DND-41 (cell line): ENCODE data around the gene ESPL1.

ENCODE experiments used
- EZH2 ChIP-seq: IDR thresholded peaks from 3 replicates; pipeline ENCODE4 v1.6.1; 2012; ENCODE audit warnings: borderline replicate concordance, low read depth, mild to moderate bottlenecking, moderate library complexity, low read length, inconsistent platforms; ENCODE audit not compliant: severe bottlenecking
- TF ChIP-seq, protein P1 (sequence below): IDR thresholded peaks from 2 replicates; pipeline ENCODE4 v1.5.1; 2012; ENCODE audit warnings: borderline replicate concordance, low read length, moderate library complexity, mild to moderate bottlenecking; ENCODE audit not compliant: poor library complexity, severe bottlenecking; ENCODE audit errors: extremely low read depth

DNA sequence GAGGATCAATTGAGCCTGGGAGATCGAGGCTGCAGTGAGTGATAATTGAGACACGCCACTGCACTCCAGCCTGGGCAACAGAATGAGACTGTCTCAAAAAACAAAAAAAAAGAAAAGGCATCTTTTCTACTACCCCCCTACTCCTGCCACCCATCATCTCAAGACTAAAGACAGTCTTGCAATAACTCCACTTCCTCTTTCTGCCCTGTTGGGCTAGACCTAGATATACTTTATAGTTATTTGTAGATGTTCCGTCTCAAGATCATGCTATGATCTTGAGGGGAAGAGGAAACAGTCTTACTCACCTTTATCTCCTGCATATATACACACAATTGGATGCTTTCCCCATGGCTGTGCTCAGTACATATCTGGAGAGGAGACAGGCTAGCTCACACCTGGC is 12.1 kb upstream of the ESPL1 start:
- TF ChIP-seq, protein P1, sequence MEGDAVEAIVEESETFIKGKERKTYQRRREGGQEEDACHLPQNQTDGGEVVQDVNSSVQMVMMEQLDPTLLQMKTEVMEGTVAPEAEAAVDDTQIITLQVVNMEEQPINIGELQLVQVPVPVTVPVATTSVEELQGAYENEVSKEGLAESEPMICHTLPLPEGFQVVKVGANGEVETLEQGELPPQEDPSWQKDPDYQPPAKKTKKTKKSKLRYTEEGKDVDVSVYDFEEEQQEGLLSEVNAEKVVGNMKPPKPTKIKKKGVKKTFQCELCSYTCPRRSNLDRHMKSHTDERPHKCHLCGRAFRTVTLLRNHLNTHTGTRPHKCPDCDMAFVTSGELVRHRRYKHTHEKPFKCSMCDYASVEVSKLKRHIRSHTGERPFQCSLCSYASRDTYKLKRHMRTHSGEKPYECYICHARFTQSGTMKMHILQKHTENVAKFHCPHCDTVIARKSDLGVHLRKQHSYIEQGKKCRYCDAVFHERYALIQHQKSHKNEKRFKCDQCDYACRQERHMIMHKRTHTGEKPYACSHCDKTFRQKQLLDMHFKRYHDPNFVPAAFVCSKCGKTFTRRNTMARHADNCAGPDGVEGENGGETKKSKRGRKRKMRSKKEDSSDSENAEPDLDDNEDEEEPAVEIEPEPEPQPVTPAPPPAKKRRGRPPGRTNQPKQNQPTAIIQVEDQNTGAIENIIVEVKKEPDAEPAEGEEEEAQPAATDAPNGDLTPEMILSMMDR: no peak
- no peak for TF ChIP-seq EZH2
